ENCODE results near the gene KRT15.

Gene KRT15

DNA sequence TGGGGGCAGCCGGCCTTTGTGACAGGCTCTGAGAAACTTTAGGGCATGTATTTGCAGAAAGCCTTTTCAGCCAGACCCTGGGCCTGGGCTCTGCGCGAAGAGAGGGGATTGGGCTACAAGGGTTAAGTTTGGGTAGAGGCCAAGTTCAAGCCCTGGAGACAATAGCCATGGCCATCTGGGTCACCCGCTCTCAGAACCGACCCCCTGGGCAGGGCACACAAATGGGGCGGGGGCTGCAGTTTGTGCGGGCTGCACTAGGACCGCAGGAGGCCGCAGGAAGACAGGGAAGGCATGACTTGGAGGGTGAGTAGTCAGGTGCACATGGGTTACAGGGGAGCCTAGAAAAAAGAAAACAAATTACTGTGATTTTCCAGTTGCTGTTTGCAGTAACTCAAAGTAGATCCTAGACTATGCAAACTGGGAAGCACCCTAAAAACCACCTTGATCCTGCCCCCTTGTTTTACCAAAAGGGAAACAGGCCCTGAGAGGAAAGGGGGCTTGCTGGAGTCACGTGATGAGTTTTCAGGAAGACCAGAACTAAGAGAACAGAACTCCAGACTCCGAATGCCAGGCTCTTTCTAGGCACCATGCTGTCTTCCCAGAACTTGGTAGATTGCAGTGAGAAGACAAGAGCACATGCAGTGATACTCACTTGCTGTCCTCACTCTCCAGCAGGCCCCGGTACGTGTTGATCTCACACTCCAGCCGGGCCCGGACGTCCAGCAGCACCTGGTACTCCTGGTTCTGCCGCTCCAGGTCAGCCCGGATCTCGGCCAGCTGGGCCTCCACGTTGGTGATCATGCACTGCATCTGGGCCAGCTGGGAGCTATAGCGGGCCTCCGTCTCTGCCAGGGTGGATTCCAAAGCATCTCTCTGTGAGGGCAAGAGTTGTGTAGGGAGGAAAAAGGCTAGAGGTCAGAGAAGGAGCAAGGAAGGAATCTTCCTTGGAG, 41.5 kb downstream of the KRT15 start:
- Histone ChIP-seq H3K27ac (ENCODE audit: low read depth, low read length) (no peak overlapping the region), H3K9ac (ENCODE audit: low read depth, low read length) (no peak overlapping the region), H3K4me1 (ENCODE audit: control insufficient read depth, insufficient read depth, low read length) (no peaks in the 10 kb centered on the region), H3K4me3 (ENCODE audit: low read depth, low read length) (no peak overlapping the region), H3K27me3 (ENCODE audit: control insufficient read depth, insufficient read depth, low read length) (no peaks in the 10 kb centered on the region), H3K9me3 (ENCODE audit: control insufficient read depth, insufficient read depth, low read length) (0 out of 2 replicates have a peak, but pooled peaks cover under 1% of the 10 kb centered on the region), H3K36me3 (ENCODE audit: control insufficient read depth, insufficient read depth, low read length) (no peaks in the 10 kb centered on the region)

- Histone ChIP-seq H3K4me1 (ENCODE audit: control insufficient read depth, insufficient read depth, low read length) (no peaks in the 10 kb centered on the region), H3K9ac (ENCODE audit: low read depth, low read length) (no peak overlapping the region), H3K27me3 (ENCODE audit: control insufficient read depth, insufficient read depth, low read length) (no peaks in the 10 kb centered on the region), H3K4me3 (ENCODE audit: low read depth, low read length) (no peak overlapping the region), H3K9me3 (ENCODE audit: control insufficient read depth, insufficient read depth, low read length) (peaks cover 5% of the 10 kb centered on the region; the same call in 1 of the 2 replicates), H3K36me3 (ENCODE audit: control insufficient read depth, insufficient read depth, low read length) (no peaks in the 10 kb centered on the region), H3K27ac (ENCODE audit: low read depth, low read length) (no peak overlapping the region)
These were observed 43.3 kb downstream of the KRT15 start for GRCh38 chr17:41475421-41475820.

DNA sequence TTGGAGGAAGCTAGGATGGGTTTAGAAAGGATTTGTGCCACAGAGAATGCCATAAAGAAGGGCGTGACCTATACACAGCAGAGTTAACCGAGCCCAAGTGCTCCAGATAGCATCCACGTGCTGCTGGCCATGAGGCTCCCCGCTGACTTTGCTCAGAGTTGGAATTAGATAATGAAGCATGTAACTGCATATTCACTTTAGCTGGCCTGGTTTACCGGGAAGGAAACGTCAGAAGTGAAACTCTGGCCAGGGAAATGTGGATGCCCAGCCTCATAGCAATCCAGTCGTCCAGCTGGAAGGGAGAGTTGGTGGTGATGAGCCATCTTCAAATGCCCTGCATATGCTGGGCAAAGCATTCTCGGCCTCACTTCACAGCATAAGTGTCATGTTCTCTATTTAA, 43.8 kb downstream of the KRT15 start:
- Histone ChIP-seq H3K36me3 (ENCODE audit: control insufficient read depth, insufficient read depth, low read length) (no peaks in the 10 kb centered on the region), H3K9me3 (ENCODE audit: control insufficient read depth, insufficient read depth, low read length) (peaks cover 5% of the 10 kb centered on the region; the same call in 1 of the 2 replicates), H3K9ac (ENCODE audit: low read depth, low read length) (no peak overlapping the region), H3K4me1 (ENCODE audit: control insufficient read depth, insufficient read depth, low read length) (no peaks in the 10 kb centered on the region), H3K27me3 (ENCODE audit: control insufficient read depth, insufficient read depth, low read length) (no peaks in the 10 kb centered on the region), H3K4me3 (ENCODE audit: low read depth, low read length) (no peak overlapping the region), H3K27ac (ENCODE audit: low read depth, low read length) (no peak overlapping the region)

- H3K9me3 ChIP-seq (ENCODE audit: control insufficient read depth, insufficient read depth, low read length): peaks cover 5% of the 10 kb centered on the region; the same call in 1 of the 2 replicates
- no peaks in the 10 kb centered on the region for H3K4me1 ChIP-seq (ENCODE audit: control insufficient read depth, insufficient read depth, low read length)
- no peaks in the 10 kb centered on the region for H3K27me3 ChIP-seq (ENCODE audit: control insufficient read depth, insufficient read depth, low read length)
- H3K27ac ChIP-seq (ENCODE audit: low read depth, low read length): no peak overlapping the region
- H3K4me3 ChIP-seq (ENCODE audit: low read depth, low read length): no peak overlapping the region
- no peak overlapping the region for H3K9ac ChIP-seq (ENCODE audit: low read depth, low read length)
- H3K36me3 ChIP-seq (ENCODE audit: control insufficient read depth, insufficient read depth, low read length): no peaks in the 10 kb centered on the region
These were observed 50.3 kb downstream of the KRT15 start for GRCh38 chr17:41468346-41468745.

DNA sequence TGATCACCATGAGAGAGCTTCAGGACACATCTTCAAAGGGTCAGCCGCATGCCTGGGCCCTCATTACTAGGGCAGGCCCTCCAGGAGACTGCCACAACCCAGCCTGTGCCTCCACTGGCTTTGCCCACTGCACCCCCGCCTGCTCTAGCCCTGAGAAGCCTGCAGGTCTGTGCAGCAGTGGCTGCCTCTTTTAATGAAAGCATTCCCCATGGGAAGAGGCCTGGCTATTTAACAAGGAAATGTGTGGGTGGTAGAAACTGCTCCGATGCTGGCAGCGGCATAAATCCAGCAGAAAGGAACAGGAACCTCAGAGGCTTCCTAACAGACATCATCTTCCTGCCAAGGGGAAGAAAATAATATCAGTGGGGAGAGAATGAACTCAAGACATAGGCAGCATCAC, 51.1 kb downstream of the KRT15 start:
- no peaks in the 10 kb centered on the region for H3K4me1 ChIP-seq (ENCODE audit: control insufficient read depth, insufficient read depth, low read length)
- no peak overlapping the region for H3K9ac ChIP-seq (ENCODE audit: low read depth, low read length)
- H3K27me3 ChIP-seq (ENCODE audit: control insufficient read depth, insufficient read depth, low read length): no peaks in the 10 kb centered on the region
- peaks cover 5% of the 10 kb centered on the region; the same call in 1 of the 2 replicates for H3K9me3 ChIP-seq (ENCODE audit: control insufficient read depth, insufficient read depth, low read length)
- no peak overlapping the region for H3K27ac ChIP-seq (ENCODE audit: low read depth, low read length)
- H3K36me3 ChIP-seq (ENCODE audit: control insufficient read depth, insufficient read depth, low read length): no peaks in the 10 kb centered on the region
- H3K4me3 ChIP-seq (ENCODE audit: low read depth, low read length): no peak overlapping the region

DNA sequence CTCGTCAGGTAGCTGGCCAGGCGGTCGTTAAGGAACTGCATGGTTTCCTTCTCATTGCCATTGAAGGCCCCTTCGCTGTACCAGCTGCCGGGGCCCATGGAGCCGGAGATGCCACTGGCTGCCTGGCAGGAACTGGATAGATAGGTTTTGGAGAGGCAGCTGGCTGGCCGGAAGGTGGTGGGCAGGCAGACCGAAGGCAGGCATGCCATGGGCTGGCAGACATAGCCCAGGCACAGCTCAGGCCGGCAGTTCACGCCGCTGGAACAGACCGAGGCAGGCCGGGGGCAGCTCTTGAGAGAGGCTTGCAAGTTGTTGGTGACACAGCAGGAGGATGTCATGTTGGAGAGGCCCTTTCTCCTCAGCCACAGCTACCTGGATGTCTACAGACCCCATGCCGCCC, 51.7 kb downstream of the KRT15 start, which contains the start of gene KRT32:
KRT32 (minus strand) TSS at position 399 of the 400 bp plus-strand sequence; CDS start at position 338, 61 bp downstream.
- H3K36me3 ChIP-seq (ENCODE audit: control insufficient read depth, insufficient read depth, low read length): no peaks in the 10 kb centered on the region
- no peak within 1 kb of the TSS for H3K4me3 ChIP-seq (ENCODE audit: low read depth, low read length)
- H3K9me3 ChIP-seq (ENCODE audit: control insufficient read depth, insufficient read depth, low read length): peaks cover 3% of the 10 kb centered on the region; the same call in 1 of the 2 replicates
- no peaks in the 10 kb centered on the region for H3K27me3 ChIP-seq (ENCODE audit: control insufficient read depth, insufficient read depth, low read length)
- H3K9ac ChIP-seq (ENCODE audit: low read depth, low read length): no peak within 1 kb of the TSS
- no peak within 1 kb of the TSS for H3K27ac ChIP-seq (ENCODE audit: low read depth, low read length)
- H3K4me1 ChIP-seq (ENCODE audit: control insufficient read depth, insufficient read depth, low read length): no peaks in the 10 kb centered on the region

GRCh38 chr17:41464682-41465081, 54.0 kb downstream of the KRT15 start:
- H3K4me3 ChIP-seq (ENCODE audit: low read depth, low read length): no peak overlapping the region
- no peaks in the 10 kb centered on the region for H3K27me3 ChIP-seq (ENCODE audit: control insufficient read depth, insufficient read depth, low read length)
- no peak overlapping the region for H3K9ac ChIP-seq (ENCODE audit: low read depth, low read length)
- H3K27ac ChIP-seq (ENCODE audit: low read depth, low read length): no peak overlapping the region
- H3K4me1 ChIP-seq (ENCODE audit: control insufficient read depth, insufficient read depth, low read length): no peaks in the 10 kb centered on the region
- no peaks in the 10 kb centered on the region for H3K9me3 ChIP-seq (ENCODE audit: control insufficient read depth, insufficient read depth, low read length)
- no peaks in the 10 kb centered on the region for H3K36me3 ChIP-seq (ENCODE audit: control insufficient read depth, insufficient read depth, low read length)

- H3K9me3 ChIP-seq (ENCODE audit: control insufficient read depth, insufficient read depth, low read length): no peaks in the 10 kb centered on the region
- no peak overlapping the region for H3K27ac ChIP-seq (ENCODE audit: low read depth, low read length)
- no peaks in the 10 kb centered on the region for H3K4me1 ChIP-seq (ENCODE audit: control insufficient read depth, insufficient read depth, low read length)
- H3K9ac ChIP-seq (ENCODE audit: low read depth, low read length): no peak overlapping the region
- no peak overlapping the region for H3K4me3 ChIP-seq (ENCODE audit: low read depth, low read length)
- H3K27me3 ChIP-seq (ENCODE audit: control insufficient read depth, insufficient read depth, low read length): no peaks in the 10 kb centered on the region
- no peaks in the 10 kb centered on the region for H3K36me3 ChIP-seq (ENCODE audit: control insufficient read depth, insufficient read depth, low read length)
These were observed 54.5 kb downstream of the KRT15 start for GRCh38 chr17:41464173-41464572.

DNA sequence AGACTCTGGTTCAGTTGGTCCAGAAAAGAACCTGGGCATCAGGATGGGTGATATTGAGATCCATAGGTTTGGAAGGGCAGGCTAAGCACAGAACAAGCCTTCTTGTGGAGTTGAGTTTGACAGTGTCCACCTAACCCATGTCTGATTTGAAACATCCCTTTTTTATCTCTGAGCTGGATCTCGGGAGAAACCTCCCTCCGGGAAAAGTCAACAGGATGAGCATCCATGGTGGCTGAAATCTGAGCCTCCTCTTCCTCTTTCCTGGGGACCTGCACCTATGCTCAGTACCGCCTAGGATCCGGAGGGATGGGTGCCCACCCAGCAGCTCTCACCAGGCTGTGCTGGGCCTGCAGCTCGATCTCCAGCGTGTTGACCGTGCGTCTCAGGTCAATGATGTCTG, 54.9 kb downstream of the KRT15 start:
- Histone ChIP-seq H3K27me3 (ENCODE audit: control insufficient read depth, insufficient read depth, low read length) (no peaks in the 10 kb centered on the region), H3K36me3 (ENCODE audit: control insufficient read depth, insufficient read depth, low read length) (no peaks in the 10 kb centered on the region), H3K27ac (ENCODE audit: low read depth, low read length) (no peak overlapping the region), H3K4me3 (ENCODE audit: low read depth, low read length) (no peak overlapping the region), H3K4me1 (ENCODE audit: control insufficient read depth, insufficient read depth, low read length) (no peaks in the 10 kb centered on the region), H3K9me3 (ENCODE audit: control insufficient read depth, insufficient read depth, low read length) (no peaks in the 10 kb centered on the region), H3K9ac (ENCODE audit: low read depth, low read length) (no peak overlapping the region)

All from HUES48 (cell line).